ENCODE data around the gene FTO. TPM values are rescaled to one million over a fixed set of nuclear protein-coding genes. Genes with fewer than 3 reads are reported as not detected.

FTO gene
- total RNA-seq, 1 donor from 2014 or later: 85.1 TPM

- H3K4me3 Mint-ChIP-seq: no peak overlapping the region
- TF ChIP-seq CTCF (conservative IDR thresholded peaks at IDR 0.05): no peak
- no peaks in the 10 kb centered on the region for H3K27me3 Mint-ChIP-seq
- H3K36me3 Mint-ChIP-seq: peaks cover 4% of the 10 kb centered on the region
- H3K4me1 Mint-ChIP-seq (ENCODE audit: unreplicated experiment): no peaks in the 10 kb centered on the region
- H3K27ac Mint-ChIP-seq: no peak overlapping the region
- DNase-seq (ENCODE audit: extremely low spot score, unreplicated experiment): no peak
- peaks cover 5% of the 10 kb centered on the region for H3K9me3 Mint-ChIP-seq
These were observed 204.8 kb downstream of the FTO start for GRCh38 chr16:53908731-53909130.

DNA sequence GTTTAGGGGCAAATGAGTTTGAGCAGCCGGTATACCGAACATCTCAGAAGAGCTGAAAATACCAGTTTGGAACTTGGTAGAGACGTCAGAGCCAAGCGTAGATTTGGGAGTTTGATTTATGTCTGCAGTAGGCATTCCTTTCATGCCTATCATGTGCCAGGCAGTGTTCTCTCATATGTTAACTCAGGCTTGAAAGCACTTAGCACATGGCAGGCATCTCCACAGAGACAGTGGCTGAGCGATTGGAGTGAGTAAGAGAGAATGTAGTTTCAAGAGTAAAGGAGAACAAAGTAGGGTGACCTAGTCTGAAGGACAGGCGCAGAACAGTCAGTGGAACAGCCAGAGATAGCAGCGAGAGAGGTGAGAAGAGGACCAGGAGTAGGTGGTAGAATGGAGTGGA lies 207.0 kb downstream of the FTO start:
- peaks cover 4% of the 10 kb centered on the region for H3K36me3 Mint-ChIP-seq
- H3K27ac Mint-ChIP-seq: no peak overlapping the region
- no peak for TF ChIP-seq CTCF (conservative IDR thresholded peaks at IDR 0.05)
- peaks cover 10% of the 10 kb centered on the region for H3K4me1 Mint-ChIP-seq (ENCODE audit: unreplicated experiment)
- no peak for DNase-seq (ENCODE audit: extremely low spot score, unreplicated experiment)
- no peaks in the 10 kb centered on the region for H3K27me3 Mint-ChIP-seq
- no peak overlapping the region for H3K4me3 Mint-ChIP-seq
- H3K9me3 Mint-ChIP-seq: peaks cover 4% of the 10 kb centered on the region

DNA sequence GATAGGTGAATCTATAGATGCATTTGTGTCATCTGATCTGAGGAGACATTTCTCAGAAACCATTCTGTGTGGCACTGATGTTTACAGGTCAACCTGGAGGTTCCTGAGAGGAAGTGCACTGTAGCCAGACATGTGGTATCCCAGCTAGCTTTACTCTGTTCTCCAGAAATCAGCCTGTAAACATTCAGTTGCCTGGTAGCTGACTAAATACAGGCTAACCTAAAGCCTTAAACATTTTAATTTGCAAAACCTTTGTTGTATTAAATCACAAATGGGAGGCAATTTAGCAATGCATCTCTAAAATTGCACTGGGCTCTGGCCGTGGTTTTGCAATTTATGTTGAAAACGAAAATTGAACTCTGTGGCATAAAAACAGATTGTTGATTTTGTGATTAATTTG lies 207.6 kb downstream of the FTO start:
- Mint-ChIP-seq H3K27ac (no peak overlapping the region), H3K27me3 (no peaks in the 10 kb centered on the region), H3K4me1 (ENCODE audit: unreplicated experiment) (peaks cover 10% of the 10 kb centered on the region), H3K4me3 (no peak overlapping the region), H3K9me3 (no peaks in the 10 kb centered on the region), H3K36me3 (no peaks in the 10 kb centered on the region)
- no peak for TF ChIP-seq CTCF (conservative IDR thresholded peaks at IDR 0.05)
- no peak for DNase-seq (ENCODE audit: extremely low spot score, unreplicated experiment)

GRCh38 chr16:53912155-53912554 lies 208.2 kb downstream of the FTO start:
- no peak overlapping the region for H3K4me3 Mint-ChIP-seq
- peaks cover 10% of the 10 kb centered on the region for H3K4me1 Mint-ChIP-seq (ENCODE audit: unreplicated experiment)
- H3K36me3 Mint-ChIP-seq: no peaks in the 10 kb centered on the region
- no peak for TF ChIP-seq CTCF (conservative IDR thresholded peaks at IDR 0.05)
- DNase-seq (ENCODE audit: extremely low spot score, unreplicated experiment): no peak
- H3K27ac Mint-ChIP-seq: no peak overlapping the region
- no peaks in the 10 kb centered on the region for H3K9me3 Mint-ChIP-seq
- H3K27me3 Mint-ChIP-seq: no peaks in the 10 kb centered on the region

DNA sequence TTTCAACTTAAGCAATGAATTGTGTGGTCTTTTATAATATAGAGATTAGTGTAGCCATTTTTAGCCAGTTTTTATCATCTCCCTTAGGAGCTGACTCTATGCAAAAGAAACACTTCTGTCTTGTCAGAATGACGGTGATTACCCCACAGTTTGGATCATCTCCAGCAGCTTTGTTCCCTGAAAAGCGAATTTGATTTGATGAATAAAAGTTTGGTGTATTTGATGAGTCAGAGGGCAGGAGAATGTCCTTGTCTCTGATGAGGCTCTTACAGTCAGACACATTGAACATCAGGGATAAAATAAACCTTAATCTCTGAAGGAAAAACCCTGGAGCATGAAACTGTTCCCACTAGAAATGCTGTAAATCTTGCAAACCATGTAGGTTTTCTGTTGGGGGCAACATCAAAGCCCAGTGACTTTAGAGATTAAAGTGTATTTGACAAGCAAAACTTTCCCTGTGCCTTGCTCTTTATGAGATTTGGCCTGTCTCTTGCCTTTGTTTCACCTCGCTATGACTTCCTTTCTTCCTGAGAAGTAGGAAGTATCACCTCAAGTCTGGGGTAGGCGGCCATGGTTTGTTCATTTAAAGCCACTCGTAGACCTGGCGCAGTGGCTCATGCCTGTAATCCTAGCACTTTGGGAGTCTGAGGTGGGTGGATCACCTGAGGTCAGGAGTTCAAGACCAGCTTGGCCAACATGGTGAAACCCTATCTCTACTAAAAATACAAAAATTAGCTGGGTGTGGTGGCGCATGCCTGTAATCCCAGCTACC lies 209.3 kb downstream of the FTO start:
- DNase-seq (ENCODE audit: extremely low spot score, unreplicated experiment): no peak
- no peak overlapping the region for H3K27ac Mint-ChIP-seq
- no peaks in the 10 kb centered on the region for H3K9me3 Mint-ChIP-seq
- TF ChIP-seq CTCF (conservative IDR thresholded peaks at IDR 0.05): no peak
- no peak overlapping the region for H3K4me3 Mint-ChIP-seq
- H3K4me1 Mint-ChIP-seq (ENCODE audit: unreplicated experiment): peaks cover 10% of the 10 kb centered on the region
- H3K36me3 Mint-ChIP-seq: no peaks in the 10 kb centered on the region
- H3K27me3 Mint-ChIP-seq: no peaks in the 10 kb centered on the region

Measured in type B pancreatic cell (in vitro differentiated cells).